Measurements from ENCODE around the gene EHD3.

EHD3 gene

DNA sequence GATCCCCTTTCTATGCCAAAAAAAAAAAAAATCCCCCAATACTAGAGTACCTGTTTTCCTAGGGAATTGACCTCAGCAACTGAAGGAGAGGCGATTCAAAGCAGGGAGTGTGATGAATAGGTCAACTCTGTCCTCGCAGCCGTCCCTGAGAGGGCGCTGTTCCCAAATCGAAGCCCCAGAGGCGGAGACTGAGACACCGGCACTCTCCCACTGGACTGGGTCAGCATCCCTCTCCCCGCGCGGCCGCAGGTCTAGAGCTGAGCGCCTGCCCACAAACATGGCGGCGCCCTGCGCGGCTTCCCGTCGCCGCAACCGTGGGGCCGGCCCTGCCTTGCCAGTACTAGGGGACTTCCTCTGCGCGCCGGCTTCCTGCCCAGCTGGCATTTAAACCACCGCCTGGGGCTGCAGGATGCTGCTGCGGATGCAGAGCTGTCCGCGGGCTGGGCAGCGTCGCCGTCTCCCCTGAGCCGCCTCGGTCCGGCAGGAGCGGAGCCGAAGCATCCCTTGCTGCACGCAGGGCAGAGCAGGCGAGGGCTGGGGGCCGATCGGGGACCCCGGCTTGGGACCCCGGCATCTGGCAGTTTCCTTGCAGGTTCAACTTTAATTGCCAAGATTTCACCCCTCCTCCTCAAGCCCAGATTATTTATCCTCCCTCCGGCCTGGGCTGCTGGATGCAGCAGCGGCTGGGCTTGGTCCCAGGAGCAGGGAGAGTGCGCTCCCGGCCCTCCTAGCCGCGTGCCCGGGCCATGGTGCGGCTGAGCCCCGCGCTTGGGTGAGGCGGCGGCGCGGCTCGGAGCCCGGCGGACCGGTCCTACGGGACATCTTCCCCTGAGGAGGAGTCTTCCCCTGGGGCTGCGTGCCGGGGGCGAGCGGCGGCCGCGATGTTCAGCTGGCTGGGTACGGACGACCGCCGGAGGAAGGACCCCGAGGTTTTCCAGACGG lies at the start of gene EHD3:
Gene EHD3, plus strand, starts transcription at position 412 of the 942 bp plus-strand sequence. Its CDS starts 470 bp downstream, at position 882.
- peak; percentile 75 for DNase-seq

DNA sequence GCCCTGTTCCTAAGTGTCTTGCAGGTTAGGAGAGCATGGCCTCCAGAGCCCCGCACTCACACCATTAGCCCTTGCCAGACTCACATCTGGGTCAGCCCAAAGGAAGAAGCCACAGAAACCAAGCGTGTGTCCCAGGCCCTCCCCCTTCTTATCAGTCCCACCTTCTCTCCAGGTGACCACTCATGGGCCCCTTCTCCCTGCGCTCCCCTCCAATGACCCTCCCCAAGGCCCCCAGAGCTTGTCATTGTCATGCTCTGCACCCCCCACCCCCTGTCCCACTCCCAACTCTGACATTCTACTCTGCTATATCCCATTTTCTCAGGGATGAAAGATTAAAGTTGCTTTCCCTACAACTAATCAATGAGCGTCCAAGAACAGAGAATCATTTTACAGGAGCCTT lies 46.8 kb upstream of the EHD3 start:
- no peak for DNase-seq

DNA sequence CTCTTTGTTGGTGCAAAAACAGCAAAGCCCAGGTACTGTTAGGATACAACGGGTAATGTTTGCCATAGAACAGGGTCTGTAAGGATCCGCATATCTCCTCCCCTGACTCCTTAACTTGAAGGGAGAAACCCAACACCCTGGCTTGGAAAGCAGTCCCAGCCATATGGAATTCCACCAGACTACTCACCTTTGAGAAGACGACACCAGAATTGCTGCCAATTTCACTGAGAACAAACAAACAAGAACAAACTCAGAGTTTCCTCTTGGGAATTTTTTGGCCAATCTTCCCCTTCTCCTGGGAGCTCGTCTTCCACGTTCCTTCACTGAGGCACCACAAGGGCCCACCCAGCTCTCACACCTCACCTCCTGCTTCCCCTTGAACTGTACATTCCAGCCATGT lies 45.8 kb upstream of the EHD3 start:
- no peak for DNase-seq

DNA sequence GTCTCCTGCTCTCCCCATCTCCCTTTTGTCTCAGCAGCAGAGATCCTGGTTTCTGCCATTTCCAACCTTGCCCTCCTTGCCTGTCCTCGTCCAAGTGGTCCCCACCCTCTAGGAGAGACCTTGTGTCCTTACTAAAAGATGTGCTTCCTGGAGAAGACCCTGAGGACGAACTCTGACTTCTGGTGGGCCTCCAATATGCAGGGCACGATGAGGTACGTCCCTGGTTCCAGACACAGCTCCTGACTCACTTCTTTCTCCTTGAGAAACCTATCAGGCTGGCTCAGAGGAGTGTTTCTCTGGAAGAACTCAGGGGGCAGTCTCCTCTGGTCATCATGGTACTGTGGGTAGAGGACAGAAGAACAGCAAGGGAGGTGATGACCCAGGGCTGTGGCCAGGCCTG lies 44.8 kb upstream of the EHD3 start:
- DNase-seq: no peak

DNA sequence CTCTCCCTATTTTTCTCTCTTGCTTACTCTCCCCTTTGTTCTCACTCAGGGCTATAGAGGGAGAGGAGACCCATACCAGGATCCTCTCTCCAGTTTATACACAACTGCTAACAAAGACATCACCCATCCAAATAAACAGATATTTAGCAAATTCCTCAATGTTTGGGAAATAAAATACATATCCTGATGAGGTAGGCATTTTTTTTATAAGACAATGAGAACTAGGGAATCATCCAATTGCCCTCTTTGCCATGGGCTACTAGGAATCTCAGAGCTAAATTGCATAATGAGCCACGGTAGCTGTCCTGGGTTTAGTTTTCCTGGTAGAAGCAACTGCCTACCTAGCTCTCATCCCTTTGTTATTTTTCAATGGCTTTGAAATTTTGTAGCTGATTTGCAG lies 43.8 kb upstream of the EHD3 start:
- no peak for DNase-seq

DNA sequence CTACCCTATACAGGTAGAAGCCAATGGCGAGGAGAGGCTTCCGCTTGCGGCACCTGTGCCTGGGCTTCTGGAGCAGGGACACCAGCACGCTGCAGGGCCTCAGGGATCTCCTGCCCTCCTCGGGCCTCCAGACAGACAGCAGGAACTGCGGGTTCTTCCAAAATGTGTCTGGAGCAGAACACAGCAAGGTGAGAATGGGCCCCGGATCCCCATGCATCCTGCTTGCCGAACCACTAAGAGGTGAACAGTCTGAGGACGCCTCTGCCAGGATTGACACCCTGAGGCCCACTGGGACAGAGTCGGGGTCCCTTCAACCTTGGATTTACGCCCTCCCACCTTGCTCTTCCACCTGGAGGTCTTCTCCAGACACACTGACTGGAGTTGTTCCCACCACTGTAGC lies 42.0 kb upstream of the EHD3 start:
- DNase-seq: no peak

DNA sequence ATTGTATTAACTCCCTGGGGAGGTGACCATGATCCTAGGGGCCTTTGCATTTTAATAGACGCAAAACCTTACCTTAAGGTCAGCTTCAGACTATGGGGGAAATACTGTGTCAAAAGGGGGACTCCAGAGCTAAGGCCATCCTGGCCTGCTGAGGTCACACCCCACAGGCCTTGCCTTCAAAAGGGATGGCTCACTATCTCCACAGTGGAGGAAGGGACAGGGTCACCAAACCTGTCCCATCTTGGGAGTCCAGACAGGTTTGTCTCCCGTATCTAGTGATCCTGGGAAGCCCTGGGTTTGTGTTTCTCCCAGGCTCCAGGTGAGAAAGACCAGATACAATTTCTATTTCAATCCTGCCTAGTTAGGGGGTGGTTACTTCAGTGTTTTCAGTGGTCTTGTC lies 41.6 kb upstream of the EHD3 start:
- no peak for DNase-seq

DNA sequence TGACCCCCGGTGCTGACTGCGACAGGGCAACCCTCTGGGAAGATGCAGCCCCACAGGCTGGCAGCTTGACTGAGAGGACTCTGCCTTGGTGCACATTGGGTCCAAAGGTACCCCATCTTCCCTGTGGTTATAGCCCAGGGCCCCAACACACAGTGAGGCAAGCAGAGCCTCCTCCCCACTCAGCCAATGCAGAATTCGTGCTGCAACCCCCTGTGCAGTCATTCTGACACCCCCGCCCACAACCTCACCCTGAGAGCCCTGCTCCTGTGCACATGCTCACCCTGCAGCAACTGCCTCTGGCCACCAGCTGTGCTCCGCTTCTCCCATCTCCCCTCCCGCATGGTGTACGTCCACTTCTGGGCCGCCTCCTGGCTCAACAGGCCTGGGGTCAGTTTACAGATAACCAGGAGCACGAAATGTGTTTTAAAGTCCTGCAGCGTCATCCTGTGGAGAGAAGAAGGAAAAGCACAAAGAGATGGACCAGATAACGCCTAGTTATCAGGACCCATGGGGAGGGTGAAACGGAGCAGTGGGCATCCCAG lies 41.0 kb upstream of the EHD3 start:
- no peak for DNase-seq

DNA sequence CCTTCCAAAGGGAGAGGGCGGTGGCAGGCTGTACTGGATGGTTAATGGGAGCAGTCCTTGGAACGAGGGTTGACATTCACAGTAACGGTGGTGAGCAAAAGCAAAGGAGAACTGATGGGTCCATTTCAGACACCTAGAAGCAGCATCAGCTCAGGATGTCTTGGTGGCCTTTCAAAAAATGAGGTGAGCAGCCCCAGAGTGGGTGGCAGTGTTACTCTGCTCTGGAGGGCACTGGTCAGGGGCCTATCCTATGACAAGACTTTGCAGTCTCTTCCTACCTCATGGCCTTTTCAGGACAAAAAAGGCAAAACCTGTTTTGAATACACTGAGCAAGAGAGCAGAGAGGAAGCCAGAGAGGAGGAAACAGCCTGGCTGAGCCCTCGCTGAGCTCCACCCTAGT lies 40.1 kb upstream of the EHD3 start:
- DNase-seq: no peak

DNA sequence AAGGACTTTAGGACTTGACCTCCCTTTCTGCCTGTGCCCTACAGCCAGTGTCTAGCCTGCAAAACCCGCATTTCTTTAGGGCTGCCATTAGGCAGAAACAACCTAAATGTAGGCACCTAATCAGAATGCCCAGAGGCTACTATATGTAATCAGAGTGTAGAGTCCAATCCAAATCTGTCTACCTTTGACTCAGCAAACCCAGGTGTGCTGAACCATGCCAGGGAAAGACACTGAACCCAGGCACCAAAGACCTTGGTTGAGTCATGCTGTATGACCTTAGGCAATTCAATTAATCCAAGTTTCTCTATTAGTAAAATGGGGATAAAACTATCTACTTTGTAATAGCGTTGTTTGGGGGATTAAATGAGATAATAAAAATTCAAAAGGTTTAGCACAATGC lies 37.3 kb upstream of the EHD3 start:
- no peak for DNase-seq

DNA sequence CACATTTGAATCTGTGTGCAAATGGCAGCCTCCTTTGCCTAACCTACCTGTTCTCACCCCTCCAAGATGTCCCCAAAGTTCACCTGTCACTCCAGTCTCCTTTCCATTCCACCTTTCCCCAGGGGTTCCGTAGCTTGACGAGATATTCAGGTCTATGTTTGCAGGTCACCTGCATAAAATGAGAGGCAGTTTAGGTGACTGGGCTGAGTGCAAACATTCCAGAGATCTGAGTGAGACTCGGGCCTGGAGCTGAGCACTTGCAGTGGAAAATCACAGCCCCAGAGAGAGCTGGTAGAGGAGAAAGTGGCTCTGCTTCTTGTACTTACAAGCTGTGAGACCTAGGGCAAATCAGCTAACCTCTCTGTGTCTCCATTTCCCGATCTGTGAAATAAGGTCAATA lies 36.8 kb upstream of the EHD3 start:
- DNase-seq: no peak

DNA sequence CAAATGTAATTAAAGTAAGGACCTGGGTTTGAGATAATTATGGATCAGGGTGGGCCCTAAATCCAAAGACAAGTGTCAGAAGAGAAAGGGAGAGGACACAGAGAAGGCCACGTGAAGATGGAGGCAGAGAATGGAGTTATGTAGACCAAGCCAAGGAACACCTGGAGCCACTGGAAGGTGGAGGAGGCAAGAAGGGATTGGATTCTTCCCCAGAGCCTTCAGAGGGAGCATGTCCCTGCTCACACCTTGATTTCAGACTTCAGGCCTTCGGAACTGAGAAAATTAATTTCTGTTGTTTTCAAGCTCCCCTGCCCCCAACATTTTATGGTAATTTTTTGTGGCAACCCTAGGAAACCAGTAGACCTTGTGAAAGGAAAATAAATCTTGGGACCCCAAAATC lies 36.3 kb upstream of the EHD3 start:
- DNase-seq: no peak

DNA sequence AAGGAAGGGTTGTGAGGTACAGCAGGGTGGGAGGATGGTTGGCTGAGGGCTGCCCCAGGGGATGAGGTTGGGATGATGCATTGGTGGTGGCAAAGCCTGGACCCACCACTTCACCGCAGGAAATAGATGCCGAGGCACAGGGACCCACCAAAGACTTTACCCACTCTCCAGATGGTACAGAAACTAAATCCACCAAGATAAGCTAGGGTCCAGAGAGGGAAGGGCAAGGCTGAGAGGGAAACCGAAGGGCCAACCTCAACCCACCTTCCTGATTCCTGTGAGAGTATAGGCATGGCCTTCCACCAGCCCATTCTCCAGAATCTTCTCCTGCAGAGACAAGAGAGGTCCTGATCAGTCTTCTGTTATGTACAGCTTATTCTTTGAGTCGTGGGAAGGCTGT lies 34.7 kb upstream of the EHD3 start:
- no peak for DNase-seq

DNA sequence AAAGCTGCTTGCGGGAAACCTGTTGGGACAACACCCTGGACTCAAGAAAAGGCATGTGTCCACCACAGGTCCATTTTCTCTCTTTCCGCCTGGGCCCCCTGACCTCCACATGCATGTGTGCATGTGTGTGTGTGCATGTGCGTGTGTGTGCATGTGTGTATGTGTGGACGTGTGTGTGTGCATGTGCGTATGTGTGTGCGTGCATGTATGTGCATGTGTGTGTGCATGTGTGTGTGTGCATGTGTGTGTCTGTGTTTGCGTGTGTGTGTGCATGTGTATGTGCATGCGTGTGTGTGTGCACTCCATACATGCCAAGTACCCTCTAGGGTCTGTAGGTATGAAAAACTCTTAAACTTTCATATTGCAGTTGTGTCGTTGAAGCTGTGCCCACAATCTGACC lies 33.0 kb upstream of the EHD3 start:
- DNase-seq: no peak

DNA sequence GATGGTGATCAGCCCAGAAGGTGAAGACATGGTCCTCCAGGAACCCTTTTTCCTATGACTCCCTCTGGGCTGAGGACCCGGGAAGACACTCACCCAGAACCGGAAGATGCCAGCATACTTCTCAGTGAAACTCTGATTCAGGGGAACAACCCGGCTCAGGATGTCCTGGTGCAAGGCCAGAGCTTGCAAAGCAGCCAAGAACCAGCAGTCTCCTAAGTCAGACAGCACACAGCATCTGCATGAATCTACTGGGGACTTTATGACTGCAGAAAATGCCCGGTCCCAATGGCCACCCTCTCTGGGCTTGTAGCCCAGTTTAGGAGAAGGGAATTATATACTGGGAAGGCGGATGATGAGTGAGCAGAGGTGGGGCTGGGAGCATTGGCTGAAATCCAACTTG lies 31.9 kb upstream of the EHD3 start:
- DNase-seq: no peak

DNA sequence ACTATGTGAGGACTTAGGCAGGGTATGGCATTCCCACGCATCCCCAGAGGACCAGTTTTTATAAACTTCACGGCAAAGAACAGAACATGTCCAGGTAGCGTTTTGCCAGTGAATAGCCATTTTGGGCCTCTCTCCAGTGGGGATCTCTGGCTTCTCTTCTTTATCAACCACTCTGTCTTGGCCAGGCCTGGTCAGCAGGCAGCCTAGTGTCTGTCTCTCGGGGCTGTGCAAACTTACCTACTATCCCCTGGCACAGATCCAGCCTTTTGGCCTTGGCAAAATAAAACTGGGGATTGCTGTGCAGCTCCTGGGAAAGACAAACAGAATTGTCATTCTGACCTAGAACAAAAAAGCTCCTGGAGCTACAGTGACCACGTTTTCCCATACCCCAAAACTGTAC lies 31.1 kb upstream of the EHD3 start:
- DNase-seq: no peak

DNA sequence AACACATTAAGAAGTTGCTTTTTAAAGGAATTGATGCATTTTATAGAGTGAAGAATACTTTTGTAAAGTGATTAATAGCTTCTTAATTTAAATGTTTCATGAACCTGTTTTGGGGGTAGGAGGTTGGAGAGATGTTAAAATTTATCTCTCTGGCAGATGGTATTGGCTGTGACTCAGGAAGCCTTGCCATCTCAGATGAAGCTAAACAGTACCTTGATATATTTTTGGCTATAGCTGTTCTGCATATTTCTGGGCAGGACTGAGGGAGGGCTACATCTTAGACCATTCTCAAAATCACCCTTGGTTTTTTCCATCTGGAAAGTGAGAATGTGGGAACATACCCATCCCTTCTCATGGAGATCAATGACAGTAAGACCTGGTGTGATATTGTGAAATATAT lies 30.0 kb upstream of the EHD3 start:
- no peak for DNase-seq

DNA sequence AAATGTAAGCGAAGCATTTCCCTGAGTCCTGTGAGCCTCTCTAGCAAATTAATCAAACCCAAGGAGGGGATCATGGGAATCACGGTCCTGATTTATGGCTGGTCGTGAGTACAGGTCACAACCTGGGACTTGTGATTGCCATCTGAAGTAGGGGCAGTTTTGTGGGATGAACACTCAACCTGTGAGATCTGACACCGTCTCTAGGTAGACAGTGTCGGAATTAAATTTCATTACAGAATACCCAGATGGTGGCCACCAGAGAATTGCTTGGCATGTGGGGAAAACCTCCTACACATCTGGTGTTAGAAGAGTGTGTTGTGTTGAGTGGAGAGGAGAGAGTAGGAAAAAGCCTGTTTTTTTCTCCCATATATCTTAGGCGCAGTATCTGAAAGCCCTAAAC lies 29.2 kb upstream of the EHD3 start:
- DNase-seq: no peak

DNA sequence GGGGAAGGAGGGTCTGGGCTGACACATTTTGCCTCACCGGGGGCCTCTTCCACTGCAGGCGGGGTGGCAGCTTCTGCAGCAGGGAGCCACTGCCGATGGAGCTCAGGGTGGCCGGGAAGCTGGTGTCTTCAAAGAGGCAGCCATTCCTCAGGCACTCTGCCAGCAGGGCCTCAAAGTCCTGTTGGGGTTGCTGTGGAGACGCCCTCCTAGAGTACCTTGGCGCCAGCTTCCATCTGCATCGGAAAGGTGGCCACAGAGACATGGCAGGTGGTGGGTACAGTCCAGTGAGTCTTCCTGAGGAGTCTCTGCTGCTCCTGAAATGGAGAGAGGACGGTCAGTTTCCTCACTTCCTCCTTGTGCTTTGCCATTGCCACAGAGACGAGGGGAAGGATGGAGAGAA lies 28.8 kb upstream of the EHD3 start:
- no peak for DNase-seq

DNA sequence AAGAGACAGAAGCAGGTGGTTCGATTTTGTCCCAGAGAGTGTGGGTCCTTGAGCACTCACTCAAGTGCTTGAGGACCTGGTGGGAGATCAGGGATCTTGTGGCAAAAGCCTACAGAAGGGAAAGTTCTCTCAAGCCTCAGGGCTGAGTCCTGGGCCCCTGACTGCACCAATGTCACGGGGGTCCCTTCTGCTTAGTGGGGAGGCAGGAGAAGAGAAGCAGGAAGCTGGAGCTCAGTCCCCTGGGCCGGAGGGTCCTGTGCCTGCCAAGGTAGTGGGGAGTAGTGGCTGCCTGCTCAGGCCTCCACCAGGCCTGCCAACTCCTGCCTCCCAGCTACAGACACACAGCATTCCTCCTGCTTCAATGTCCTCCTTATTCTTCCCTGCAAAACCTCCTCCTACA lies 28.3 kb upstream of the EHD3 start:
- DNase-seq: no peak

DNA sequence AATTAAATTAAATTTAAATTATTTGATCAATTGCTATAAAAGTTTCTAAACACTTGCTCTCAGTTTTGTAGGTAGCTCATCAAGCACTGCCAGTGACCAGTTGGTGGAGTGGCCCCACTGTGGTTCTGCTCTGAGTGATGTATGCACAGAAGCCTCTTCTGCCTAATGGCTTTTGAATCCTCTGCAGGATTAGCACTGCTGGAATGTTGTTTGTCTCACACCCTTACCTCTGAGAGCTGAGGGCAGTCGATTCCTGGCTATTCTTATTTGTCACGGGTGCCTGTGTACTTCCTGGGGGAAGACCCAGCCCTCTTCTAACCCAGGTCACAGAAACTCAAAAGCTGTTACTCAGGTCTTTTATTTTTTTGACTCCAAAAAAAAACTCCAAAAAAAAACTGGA lies 26.2 kb upstream of the EHD3 start:
- no peak for DNase-seq

DNA sequence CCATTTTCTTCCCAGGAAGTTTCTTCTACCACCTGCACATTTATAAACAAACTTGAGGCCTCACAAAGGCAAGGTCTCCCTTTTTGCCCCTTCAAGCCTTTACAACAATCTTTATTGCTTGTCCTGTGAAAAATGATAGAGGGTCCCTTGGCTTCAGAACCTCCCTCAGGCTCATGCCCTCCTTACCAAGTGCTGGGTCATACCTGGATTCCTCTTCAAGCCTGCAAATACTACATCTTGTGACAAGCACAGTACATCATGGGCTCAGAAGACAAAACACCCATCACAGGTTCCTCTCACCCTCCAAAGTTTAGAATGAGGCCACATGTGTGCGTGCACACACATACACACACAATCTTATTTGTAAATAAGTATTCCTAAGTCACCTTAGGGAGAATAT lies 25.7 kb upstream of the EHD3 start:
- no peak for DNase-seq

DNA sequence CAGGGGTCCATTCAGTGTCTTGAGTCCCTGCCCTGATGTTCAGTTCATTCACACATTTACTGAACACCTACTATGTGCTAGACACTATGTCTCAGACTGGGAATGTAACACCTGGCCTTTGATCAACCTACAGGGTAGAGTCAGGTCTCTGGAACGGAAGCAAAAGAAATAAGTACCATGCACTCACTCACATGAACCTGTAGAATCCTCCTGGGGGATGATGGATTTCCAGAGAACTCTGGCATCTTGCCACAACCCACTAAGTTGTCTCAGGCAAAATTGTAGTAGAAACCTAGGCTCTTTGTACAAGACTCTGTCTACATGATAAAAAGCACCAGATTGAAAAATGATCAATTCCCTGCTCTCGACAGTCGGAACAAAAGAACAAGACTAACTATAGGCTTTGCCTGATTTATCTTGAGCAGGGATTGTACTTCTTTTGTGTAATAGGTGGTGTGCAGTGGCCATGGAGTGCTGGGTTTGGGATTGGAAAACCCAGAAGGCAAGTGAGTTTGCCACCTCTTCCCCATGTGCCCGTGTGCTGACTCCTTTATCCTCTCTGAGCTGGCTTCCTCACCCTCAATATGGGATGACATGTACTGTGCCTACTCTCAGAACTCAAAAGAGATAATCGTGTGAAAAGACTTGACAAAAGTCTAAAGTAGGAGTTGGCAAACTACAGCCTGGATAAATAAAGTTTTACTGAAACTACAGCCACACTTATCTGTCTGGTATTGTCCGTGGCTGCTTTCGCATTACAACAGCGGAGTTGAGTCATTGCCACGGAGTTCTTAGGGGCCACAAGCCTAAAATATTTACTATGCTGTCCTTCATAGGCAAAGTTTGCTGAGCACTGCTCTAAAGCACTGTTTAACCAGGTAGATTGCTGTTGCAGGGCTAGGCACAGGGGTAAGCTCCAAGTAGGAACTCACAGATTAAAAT lies 21.0 kb upstream of the EHD3 start:
- DNase-seq: no peak
